Psoas muscle (tissue), 8 donors: Measurements from ENCODE around the gene MAPK6. TPM values are rescaled to one million over a fixed set of nuclear protein-coding genes. Genes with fewer than 3 reads are reported as not detected.
A peak's percentile ranks its signal among the peaks of the same experiment; 100 is the strongest.

ENCODE experiments used
- ATAC-seq, 4 donors: fragments of 200-7000 bp; cut with Tn5 transposase; one replicate each; pipeline ENCODE4 v1.9.1; 2020; ENCODE audit warnings: moderate library complexity in 3 of 4, mild to moderate bottlenecking in 2 of 4
- DNase-seq, 2 donors: peaks; one replicate each; pipeline ENCODE4 v3.0.0-alpha.2; 2020
- H3K27ac ChIP-seq: fragments of 200-600 bp; one replicate; pipeline ENCODE4 v1.8.0; 2022
- H3K27me3 ChIP-seq, 3 donors: fragments of 200-600 bp in 1 of 3; one replicate each; pipeline versions ENCODE4 v1.6.1 to v1.8.0; 2013 to 2022; ENCODE audit warnings: low read length in 2 of 3, mild to moderate bottlenecking in 2 of 3, moderate library complexity in 1 of 3; ENCODE audit not compliant: insufficient read depth in 3 of 3
- H3K36me3 ChIP-seq, 2 donors: fragments of 200-600 bp in 1 of 2; one replicate each; pipeline versions ENCODE4 v1.6.1 to v1.8.0; 2013 to 2022; ENCODE audit warnings: low read depth in 1 of 2, mild to moderate bottlenecking in 1 of 2, moderate library complexity in 1 of 2; ENCODE audit not compliant: insufficient read depth in 1 of 2
- H3K4me1 ChIP-seq: fragments of 200-600 bp; one replicate; pipeline ENCODE4 v1.8.0; 2022
- H3K4me3 ChIP-seq: fragments of 200-600 bp; one replicate; pipeline ENCODE4 v1.8.0; 2022; ENCODE audit warnings: mild to moderate bottlenecking
- H3K9me3 ChIP-seq: fragments of 200-600 bp; one replicate; pipeline ENCODE4 v1.8.0; 2022
- WGBS, 3 donors: extraction: QIAGEN DNeasy Blood & Tissue Kit; methylation state at CpG; one replicate each; pipeline versions ENCODE4 v1.1.6 to v1.1.7; 2013; 5-methylcytosine and 5-hydroxymethylcytosine counted together
- intact Hi-C, 2 donors: fragments of 100-400 bp; cut with DNase I; formaldehyde crosslinking; loops; one replicate each; pipeline versions ENCODE4 v1.11.0 to v1.14.2; 2022
- polyA plus RNA-seq, 3 donors: library from polyadenylated mRNA; stranded (reverse); fragments of 200-250 nt; gene quantifications; one replicate each; pipeline ENCODE4 v1.2.3, GENCODE V29; 2013
- total RNA-seq, 4 donors: library from RNA; stranded (reverse); fragmentation: NEBNext Ultra II Directional in 2 of 4; extraction: Animal tissue kit (Norgen Biotek cat#: 25700) in 2 of 4; gene quantifications; one replicate each; pipeline versions ENCODE4 v1.2.1 to v1.2.4, GENCODE V29; 2021 to 2023
- TF ChIP-seq, protein P1 (sequence below): fragments of 200-600 bp; IDR thresholded peaks from one replicate; pipeline ENCODE4 v1.8.0; 2022; ENCODE audit warnings: antibody characterized with exemption
- donor health status: healthy with polysubstance abuse.
- donor health status: DM: no; HTN: no; CAD: no; lungs with moderate emphysema.
- donor health status: Bipolar disorder and iron deficiency.
- donor health status: healthy.
- donor health status: DM: yes; HTN: yes; CAD: no.
- donor health status: DM: no; HTN: no; CAD: no.
- donor health status: DM: no; HTN: no; CAD: no.
- donor health status: DM: yes; HTN: yes; CAD: no.

Gene MAPK6
- total and polyA plus RNA-seq, 7 donors = 21.1 to 62.7 (median 48.5) TPM

DNA sequence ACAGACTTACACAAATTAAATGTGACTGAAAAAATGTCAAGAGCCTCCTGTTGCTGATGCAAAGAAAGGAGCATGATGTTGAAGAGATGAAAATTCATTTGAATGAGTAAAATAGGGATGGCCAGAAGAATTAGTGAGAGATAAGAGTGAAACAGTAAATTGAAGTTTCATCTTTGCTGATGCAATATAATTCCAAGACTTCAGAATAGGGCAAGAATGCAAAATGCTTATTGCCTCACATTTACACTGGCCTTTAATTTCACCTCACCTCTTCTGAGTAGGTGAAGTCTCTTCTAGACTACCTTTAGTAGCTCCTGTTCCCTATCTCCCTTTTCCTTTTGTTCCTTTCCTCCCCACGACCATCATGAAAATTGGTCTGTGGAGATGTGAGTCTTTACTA, 15.3 kb upstream of the MAPK6 start:
- H3K36me3 ChIP-seq = no peaks in the 10 kb centered on the region
- H3K4me3 ChIP-seq = no peak overlapping the region
- H3K27me3 ChIP-seq = no peaks in the 10 kb centered on the region
- H3K4me1 ChIP-seq = peaks cover 6% of the 10 kb centered on the region
- TF ChIP-seq, protein P1, sequence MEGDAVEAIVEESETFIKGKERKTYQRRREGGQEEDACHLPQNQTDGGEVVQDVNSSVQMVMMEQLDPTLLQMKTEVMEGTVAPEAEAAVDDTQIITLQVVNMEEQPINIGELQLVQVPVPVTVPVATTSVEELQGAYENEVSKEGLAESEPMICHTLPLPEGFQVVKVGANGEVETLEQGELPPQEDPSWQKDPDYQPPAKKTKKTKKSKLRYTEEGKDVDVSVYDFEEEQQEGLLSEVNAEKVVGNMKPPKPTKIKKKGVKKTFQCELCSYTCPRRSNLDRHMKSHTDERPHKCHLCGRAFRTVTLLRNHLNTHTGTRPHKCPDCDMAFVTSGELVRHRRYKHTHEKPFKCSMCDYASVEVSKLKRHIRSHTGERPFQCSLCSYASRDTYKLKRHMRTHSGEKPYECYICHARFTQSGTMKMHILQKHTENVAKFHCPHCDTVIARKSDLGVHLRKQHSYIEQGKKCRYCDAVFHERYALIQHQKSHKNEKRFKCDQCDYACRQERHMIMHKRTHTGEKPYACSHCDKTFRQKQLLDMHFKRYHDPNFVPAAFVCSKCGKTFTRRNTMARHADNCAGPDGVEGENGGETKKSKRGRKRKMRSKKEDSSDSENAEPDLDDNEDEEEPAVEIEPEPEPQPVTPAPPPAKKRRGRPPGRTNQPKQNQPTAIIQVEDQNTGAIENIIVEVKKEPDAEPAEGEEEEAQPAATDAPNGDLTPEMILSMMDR = no peak
- DNase-seq (no peak), ATAC-seq (no peak)
- intact Hi-C loops = no loop called here
- WGBS, 3 donors = 84 to 94% (median 86%) methylated on average over 1 of the region's 1 CpG
- H3K27ac ChIP-seq = no peak overlapping the region
- H3K9me3 ChIP-seq = no peaks in the 10 kb centered on the region

DNA sequence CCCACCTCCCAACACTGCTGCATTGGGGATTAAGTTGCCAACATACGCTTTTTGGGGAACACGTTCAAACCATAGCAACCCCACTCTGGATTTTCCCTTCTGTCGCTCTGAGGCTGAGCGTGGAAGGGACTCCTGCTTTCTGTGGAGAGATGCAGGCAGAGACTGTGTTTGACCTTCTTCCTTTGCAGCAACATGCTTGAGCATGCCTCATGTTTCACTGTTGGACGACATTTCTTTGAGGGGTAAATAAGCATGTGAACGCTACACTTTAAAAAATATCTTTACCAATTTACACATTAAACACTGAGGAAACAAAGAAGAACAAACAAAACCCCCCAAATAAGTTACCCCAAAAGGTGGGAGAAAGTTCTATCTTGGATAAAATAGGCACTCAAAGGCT, 14.2 kb upstream of the MAPK6 start:
- no peak for ATAC-seq
- Histone ChIP-seq H3K9me3 (no peaks in the 10 kb centered on the region), H3K27ac (no peak overlapping the region), H3K36me3 (no peaks in the 10 kb centered on the region), H3K27me3 (no peaks in the 10 kb centered on the region), H3K4me3 (no peak overlapping the region), H3K4me1 (peaks cover 6% of the 10 kb centered on the region)
- TF ChIP-seq, protein P1 = no peak
- 77 to 93% (median 84%) methylated on average over 6 of the region's 6 CpGs for WGBS, 3 donors
- no peak for DNase-seq
- intact Hi-C loops = no loop called here

DNA sequence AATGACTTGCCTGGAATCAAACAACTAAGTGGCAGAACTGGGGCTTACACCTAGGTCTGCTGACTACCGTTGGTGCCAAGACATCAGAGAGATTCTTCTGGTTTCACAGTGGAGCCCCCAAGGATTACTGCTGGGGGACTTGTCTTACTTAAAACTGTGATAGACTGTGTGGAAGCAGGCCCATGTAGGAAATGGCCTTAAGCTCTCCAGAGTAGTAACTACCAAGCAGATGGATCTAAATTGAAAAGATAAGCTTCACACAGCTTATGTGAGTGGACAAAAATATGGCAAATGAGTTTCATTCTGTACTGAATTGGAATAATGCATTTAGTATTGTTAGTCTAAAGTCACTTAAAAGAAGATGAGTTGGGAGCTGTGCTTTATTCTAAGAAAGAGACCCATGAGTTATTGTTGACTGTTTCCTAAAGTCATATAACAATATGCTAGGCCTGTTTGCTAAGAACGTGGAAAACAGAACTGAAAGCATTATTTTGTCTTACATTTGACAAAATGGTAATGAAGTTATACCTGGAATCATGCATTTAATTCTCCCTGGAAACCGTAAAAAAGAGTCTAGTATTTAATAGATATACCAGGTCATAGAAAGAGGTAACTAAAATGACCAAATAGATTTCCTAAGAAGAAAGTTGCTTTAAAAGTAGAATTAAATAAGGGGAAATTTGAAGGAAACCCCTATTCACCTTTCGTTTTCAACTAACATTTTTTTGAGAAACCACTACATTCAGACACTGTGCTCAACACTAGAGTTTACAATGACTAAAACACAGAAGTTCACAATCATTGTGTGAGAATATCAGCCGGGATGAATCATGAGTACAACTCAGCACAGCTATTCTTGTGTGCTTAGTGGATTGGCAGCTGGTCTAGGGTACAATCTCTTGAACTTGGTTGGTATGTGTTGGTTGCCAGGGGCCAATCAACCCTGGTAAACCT, 13.0 kb upstream of the MAPK6 start:
- Histone ChIP-seq H3K27me3 (no peaks in the 10 kb centered on the region), H3K9me3 (no peaks in the 10 kb centered on the region), H3K36me3 (no peaks in the 10 kb centered on the region), H3K27ac (no peak overlapping the region), H3K4me3 (no peak overlapping the region), H3K4me1 (peaks cover 12% of the 10 kb centered on the region)
- DNase-seq = no peak
- ATAC-seq = peak in 3 of 4 donors; percentile 55 to 75 (median 65)
- intact Hi-C loops = no loop called here
- TF ChIP-seq, protein P1 = no peak
- WGBS, 3 donors = 64 to 77% (median 77%) methylated on average over 5 of the region's 5 CpGs

DNA sequence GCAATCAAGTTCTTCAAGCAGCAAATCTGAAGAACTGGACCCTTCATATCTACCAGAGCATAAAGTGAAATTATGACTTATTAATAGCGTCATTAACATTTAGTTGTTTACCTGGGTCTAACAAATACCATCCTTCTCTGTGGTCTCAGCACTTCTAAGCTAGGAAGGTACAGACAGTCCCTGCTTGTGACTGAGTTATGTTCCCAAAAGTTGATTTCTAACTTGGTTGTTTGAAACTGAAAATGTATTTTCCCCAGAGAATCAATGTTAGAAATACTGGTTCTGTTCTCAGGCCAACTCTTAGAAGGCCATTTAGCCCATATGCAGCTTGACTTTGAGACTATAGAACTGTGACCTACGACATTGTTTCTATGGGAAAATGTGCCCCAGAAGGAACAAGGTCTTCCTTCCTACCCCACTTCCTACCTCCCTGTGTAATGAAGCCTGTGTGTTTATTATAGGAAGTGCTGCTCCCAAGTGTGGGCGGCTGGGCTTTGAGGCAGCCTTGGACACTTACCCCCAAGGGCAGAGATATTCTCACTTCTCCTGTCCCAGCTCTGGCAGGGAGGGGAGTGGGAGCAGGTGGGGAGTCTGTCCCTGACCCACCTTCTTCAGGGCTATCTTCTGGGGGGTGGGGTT, 12.2 kb upstream of the MAPK6 start:
- no peak overlapping the region for H3K27ac ChIP-seq
- ATAC-seq = no peak
- H3K4me1 ChIP-seq = peaks cover 19% of the 10 kb centered on the region

More for the DNA sequence above, 12.2 kb upstream of the MAPK6 start:
- Histone ChIP-seq H3K9me3 (no peaks in the 10 kb centered on the region), H3K4me3 (no peak overlapping the region), H3K27me3 (no peaks in the 10 kb centered on the region), H3K36me3 (no peaks in the 10 kb centered on the region)
- intact Hi-C loops = no loop called here
- 64 to 81% (median 72%) methylated on average over 3 of the region's 3 CpGs for WGBS, 3 donors
- no peak for DNase-seq
- TF ChIP-seq, protein P1 = no peak
